ENCODE results near the gene RAB36.

RAB36 gene

GRCh38 chr22:23137905-23138561, 7.2 kb upstream of the RAB36 start:
- no peak for DNase-seq (ENCODE audit: low read depth)

- DNase-seq (ENCODE audit: low read depth) = no peak
These were observed 6.5 kb upstream of the RAB36 start for GRCh38 chr22:23138584-23139435.

DNA sequence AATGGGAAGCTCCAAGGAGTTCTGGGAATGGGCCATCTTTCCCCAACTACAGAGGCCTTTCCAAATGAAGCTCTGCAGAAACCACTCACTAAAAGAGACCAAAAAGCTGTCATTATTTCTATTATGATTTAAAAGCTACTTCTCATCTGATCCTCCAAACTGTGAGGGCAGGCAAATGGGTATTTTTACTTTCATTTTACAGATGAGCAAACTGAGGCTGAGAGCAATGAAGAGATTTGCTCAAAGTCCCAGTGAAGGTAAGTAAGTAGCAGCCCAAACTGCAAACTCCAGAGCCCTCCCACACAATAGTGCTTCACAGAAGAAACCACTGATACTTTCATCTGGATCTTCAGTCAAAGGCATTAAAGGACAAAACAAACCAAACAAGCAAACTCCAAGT, 4.9 kb upstream of the RAB36 start:
- no peak for DNase-seq (ENCODE audit: low read depth)

DNA sequence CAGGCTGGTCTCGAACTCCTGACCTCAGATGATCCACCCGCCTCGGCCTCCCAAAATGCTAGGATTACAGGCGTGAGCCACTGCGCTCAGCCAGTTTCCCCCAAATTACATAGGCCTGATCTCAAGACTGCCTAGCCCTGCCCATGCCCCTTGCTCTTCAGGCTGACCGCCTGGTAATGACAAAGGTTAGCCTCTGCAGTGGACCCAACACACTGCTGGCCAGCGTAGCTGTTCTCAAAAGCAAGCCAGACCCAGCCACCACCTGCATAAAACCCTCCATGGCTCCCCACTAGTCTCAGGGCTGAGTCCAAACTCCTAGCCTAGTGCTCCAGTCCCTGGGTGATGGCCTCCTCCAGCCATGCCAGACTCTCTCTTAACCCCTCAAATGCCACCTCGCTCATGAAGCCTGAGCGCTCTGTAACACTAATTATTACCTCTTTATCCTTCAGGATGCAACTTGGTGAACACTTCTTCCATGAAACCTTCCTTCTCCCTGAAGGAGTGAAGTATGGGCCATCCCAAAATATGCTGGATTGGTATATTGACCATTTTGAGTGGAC, 2.7 kb upstream of the RAB36 start:
- no peak for DNase-seq (ENCODE audit: low read depth)

- DNase-seq (ENCODE audit: low read depth) = no peak
These were observed 2.2 kb upstream of the RAB36 start for GRCh38 chr22:23143119-23143518.

DNA sequence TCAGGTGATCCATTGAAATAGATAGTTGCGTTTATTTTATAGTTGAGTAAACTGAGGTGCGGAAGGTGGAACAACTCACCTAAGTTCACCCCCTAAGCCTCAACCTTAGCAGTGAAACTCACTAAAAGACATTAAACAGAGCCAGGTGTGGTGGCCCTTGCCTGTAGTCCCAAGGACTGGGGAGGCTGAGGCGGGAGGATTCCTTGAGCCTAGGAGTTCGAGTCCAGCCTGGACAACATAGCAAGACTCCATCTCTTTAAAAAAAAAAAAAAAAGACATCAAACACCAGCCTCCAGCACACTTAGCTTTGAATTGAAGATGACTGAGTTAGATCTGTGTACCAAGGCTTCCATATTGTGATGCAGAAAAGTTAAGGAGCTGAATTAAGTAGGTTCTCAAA, 845 bp upstream of the RAB36 start:
- DNase-seq (ENCODE audit: low read depth) = no peak

DNA sequence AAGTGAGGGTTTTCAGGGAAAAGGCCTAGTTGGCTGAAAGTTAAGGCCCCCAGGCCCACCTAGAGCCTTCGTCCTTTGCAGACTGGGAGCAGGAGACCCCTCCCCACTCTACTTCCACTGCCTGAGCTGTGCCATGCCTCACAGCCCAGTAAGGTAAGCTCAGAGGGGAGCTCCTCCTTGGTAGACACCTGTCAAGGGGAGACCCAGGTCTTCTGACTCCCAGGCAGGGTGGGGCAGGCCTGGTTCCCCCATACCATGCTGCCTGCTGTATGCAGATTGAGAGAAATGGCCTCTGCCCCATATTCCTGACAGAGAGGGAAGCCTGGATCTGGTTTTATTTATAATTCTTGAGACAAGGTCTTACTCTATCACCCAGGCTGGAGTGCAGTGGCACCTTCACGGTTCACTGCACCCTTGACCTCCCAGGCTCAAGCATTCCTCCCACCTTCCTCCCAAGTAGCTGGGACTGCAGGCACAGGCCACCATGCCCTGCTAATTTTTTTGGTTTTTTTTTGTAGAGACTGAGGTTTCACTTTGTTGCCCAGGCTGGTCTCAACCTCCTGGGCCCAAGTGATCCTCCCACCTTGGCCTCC, 697 bp downstream of the RAB36 start:
- no peak for DNase-seq (ENCODE audit: low read depth)

- no peak for DNase-seq (ENCODE audit: low read depth)
These were observed 1.4 kb downstream of the RAB36 start for GRCh38 chr22:23146478-23147205.

DNA sequence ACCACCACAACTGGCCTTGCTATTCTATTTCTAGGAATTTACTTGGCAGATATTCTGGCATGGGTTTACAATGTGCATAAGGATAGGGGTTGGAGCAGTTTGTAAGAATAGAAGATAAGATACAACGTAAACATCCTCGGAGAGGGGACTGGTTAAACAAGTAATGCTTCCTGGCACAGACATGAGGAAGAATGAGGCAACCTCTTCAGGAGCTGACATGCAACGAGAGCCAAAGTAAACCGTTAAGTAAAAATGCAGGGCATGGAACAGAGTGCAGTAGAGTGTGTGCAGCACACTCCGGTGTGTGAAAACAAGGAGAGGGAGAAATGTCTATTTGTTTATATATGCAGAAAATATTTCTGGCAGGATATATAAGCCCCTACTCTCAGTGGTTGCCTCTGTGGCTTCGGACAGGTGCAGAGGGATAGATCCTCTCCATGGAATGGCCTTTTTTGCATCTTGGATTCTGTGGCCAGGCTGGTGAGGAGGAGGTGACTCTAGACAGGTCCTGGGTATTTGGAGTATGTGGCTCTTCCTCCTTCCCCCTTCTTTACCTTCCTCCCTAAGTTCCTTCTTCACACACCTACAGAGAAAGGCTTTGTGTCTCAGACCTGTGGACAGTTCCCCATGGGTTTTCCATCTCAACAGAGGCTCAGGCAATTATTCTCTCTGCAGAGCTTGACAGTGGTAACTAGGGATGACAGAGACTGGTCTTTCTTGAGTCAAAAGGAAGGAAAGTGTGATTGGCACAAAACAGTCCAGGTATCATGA, 2.5 kb downstream of the RAB36 start:
- peak; percentile 21 for DNase-seq (ENCODE audit: low read depth)

DNA sequence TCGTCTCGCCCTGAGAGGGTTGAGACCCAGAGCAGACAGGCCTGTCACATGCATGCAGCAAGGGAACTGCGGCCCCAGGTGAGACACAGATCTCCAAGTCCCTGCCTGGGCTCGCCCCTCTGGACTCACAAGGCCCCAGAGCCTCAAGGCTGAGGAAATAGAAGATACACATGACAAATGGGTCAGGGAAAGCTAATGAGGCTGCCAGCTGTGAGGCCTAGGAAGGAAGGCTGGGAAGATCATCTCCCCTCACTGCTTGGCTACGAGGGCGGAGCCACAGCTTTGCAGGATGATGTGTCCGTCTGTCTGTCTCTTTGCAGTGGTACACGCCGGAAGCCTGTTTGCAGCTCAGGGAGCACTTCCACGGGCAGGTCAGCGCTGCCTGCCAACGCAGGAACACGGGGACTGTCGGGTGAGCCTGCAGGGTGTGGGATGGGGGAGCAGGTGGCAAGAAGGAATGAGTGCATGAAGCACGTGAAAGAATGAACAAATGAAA, 4.5 kb downstream of the RAB36 start:
- DNase-seq (ENCODE audit: low read depth) = no peak

GRCh38 chr22:23150762-23151161, 5.5 kb downstream of the RAB36 start:
- DNase-seq (ENCODE audit: low read depth) = no peak

GRCh38 chr22:23151827-23152226, 6.5 kb downstream of the RAB36 start:
- no peak for DNase-seq (ENCODE audit: low read depth)

DNA sequence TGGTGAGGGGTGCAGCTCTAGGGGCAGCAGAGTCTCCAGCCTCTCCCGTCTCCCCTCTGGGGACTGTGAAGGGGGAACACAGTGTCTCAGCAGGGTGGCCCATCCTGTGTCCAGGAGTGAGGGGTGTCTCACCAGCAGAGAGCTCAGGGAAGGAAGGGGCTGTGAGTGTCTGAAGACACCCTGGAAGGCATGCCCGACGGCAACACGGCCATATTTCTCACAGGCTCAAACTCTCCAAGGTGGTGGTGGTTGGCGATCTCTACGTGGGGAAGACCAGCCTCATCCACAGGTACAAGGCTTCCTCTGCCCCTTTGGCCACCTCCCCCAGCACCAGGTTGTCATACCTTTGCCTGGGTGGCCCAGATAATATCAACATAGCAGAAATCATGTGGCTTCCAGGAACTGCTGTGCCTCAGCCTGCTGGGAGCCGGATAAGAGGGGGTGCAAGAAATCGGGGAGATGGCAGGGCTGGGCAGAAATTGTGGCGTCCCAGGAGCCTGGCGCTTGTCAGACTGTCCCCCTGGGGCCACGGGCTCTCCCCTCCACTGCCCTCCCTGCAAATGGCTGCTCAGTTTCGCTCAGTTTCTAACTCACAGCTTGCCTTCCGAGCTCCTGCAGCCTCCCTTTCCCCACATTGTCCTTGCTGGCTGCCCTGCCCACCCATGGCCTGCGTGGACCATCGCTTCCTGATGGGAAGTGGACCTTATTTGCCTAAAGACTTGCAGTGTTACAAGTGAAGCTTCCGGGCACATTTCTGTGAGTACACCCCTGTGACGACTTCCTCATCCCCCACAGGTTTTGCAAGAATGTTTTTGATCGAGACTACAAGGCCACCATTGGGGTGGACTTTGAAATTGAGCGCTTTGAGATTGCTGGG, 7.2 kb downstream of the RAB36 start:
- no peak for DNase-seq (ENCODE audit: low read depth)

GRCh38 chr22:23153994-23154393, 8.7 kb downstream of the RAB36 start:
- DNase-seq (ENCODE audit: low read depth) = no peak

DNA sequence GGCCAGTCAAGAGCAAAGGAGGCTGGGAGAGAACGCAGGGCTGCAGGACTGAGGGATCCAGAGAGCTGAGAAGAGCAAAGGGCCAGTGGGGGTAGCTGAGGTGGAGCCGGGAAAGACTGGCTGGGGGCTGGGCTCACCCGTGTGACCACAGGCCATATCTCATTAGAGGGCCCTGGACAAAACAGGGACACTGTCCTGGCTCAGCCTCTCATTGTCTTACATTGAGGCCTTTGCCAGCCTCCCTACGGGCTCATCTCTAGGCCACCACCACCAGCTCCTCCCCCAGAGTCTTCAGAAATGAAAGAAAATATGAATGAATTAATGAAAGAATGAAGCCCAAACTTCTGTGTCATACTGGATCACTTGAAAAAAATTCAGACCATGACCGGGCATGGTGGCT, 9.2 kb downstream of the RAB36 start:
- DNase-seq (ENCODE audit: low read depth) = no peak

GRCh38 chr22:23155143-23155542, 9.9 kb downstream of the RAB36 start:
- DNase-seq (ENCODE audit: low read depth) = no peak

DNA sequence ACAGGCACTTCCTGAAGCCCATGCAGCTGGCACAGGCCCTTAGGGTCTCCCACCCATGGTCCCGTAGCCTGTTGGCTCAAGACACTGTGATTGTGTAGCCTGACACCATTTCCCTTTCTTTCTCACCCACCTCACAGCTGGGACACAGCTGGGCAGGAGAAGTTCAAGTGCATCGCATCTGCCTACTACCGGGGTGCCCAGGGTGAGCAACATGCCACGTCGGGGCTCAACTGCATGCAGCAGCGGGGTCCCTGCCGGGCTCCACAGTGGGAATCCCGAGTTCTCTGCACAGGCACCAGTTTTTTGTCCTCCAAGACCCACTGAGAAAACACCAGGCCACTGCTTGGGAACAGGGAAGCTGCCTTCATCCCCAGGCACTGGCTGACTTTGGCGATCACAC, 10.6 kb downstream of the RAB36 start:
- DNase-seq (ENCODE audit: low read depth) = no peak

GRCh38 chr22:23156286-23156685, 11.0 kb downstream of the RAB36 start:
- no peak for DNase-seq (ENCODE audit: low read depth)

- DNase-seq (ENCODE audit: low read depth) = no peak
These were observed 12.6 kb downstream of the RAB36 start for GRCh38 chr22:23157560-23158515.
